ENCODE results near the gene DAZAP1. TPM values are rescaled to one million over a fixed set of nuclear protein-coding genes. Genes with fewer than 3 reads are reported as not detected.

DAZAP1 gene
- total and polyA plus RNA-seq, 2 experiments from 2014 or later: 11.0 to 56.6 TPM

GRCh38 chr19:1399079-1399478, 8.3 kb upstream of the DAZAP1 start:
- 85 to 91% methylated on average over 14 to 19 of the region's 19 CpGs for WGBS, 2 experiments (ENCODE audit: low coverage in 1 of 2, low lambda C conversion rate in 2 of 2, missing lambda C conversion rate in 2 of 2)
- Histone ChIP-seq H2AFZ (no peak overlapping the region), H3K4me3 (no peak overlapping the region), H3K9ac (no peak overlapping the region), H3K9me3 (ENCODE audit: low read depth) (no peaks in the 10 kb centered on the region), H3K4me1 (ENCODE audit: insufficient read depth) (0 out of 2 replicates have a peak, but pooled peaks cover 7% of the 10 kb centered on the region), H3K27ac (no peak overlapping the region), H3K79me2 (ENCODE audit: insufficient read depth) (no peaks in the 10 kb centered on the region), H3K27me3 (replicated peaks; ENCODE audit: insufficient read depth) (no peaks in the 10 kb centered on the region), H3K36me3 (ENCODE audit: low read depth) (no peaks in the 10 kb centered on the region), H3K4me2 (ENCODE audit: unreplicated experiment) (no peak overlapping the region), H3K9me2 (ENCODE audit: insufficient read depth) (no peaks in the 10 kb centered on the region), H3F3A (ENCODE audit: insufficient read depth) (no peaks in the 10 kb centered on the region), H4K20me1 (ENCODE audit: insufficient read depth) (no peaks in the 10 kb centered on the region)
- DNase-seq: no peak
- TF ChIP-seq EZH2 (IDR thresholded peaks at IDR 0.05; ENCODE audit: insufficient read depth, poor library complexity, severe bottlenecking) (no peak), EZH2phosphoT487 (IDR thresholded peaks at IDR 0.05; ENCODE audit: insufficient read depth, low read depth) (no peak)
- in situ Hi-C loops (cut with MboI): no loop called here

- Histone ChIP-seq H3K4me1 (ENCODE audit: insufficient read depth) (0 out of 2 replicates have a peak, but pooled peaks cover 7% of the 10 kb centered on the region), H3K9me2 (ENCODE audit: insufficient read depth) (no peaks in the 10 kb centered on the region), H3K27me3 (replicated peaks; ENCODE audit: insufficient read depth) (no peaks in the 10 kb centered on the region), H2AFZ (no peak overlapping the region), H3K27ac (no peak overlapping the region), H3K4me3 (no peak overlapping the region), H4K20me1 (ENCODE audit: insufficient read depth) (no peaks in the 10 kb centered on the region), H3F3A (ENCODE audit: insufficient read depth) (no peaks in the 10 kb centered on the region), H3K36me3 (ENCODE audit: low read depth) (no peaks in the 10 kb centered on the region), H3K4me2 (ENCODE audit: unreplicated experiment) (no peak overlapping the region), H3K9ac (no peak overlapping the region), H3K9me3 (ENCODE audit: low read depth) (no peaks in the 10 kb centered on the region), H3K79me2 (ENCODE audit: insufficient read depth) (no peaks in the 10 kb centered on the region)
- WGBS, 2 experiments (ENCODE audit: low coverage in 1 of 2, low lambda C conversion rate in 2 of 2, missing lambda C conversion rate in 2 of 2): 85 to 86% methylated on average over 13 to 15 of the region's 15 CpGs
- no peak for TF ChIP-seq EZH2 (IDR thresholded peaks at IDR 0.05; ENCODE audit: insufficient read depth, poor library complexity, severe bottlenecking)
- in situ Hi-C loops (cut with MboI): no loop called here
- DNase-seq: no peak
Observed at GRCh38 chr19:1399745-1400144, 7.6 kb upstream of the DAZAP1 start.

- H2AFZ ChIP-seq: peak overlapping the region; percentile 65
- peak overlapping the region; percentile 87 for H3K4me2 ChIP-seq (ENCODE audit: unreplicated experiment)
- no peaks in the 10 kb centered on the region for H3F3A ChIP-seq (ENCODE audit: insufficient read depth)
- H3K4me1 ChIP-seq (ENCODE audit: insufficient read depth): 0 out of 2 replicates have a peak, but pooled peaks cover 7% of the 10 kb centered on the region
- peak overlapping the region; percentile 80 for H3K4me3 ChIP-seq
- H3K9ac ChIP-seq: peak overlapping the region; percentile 61
- peak; percentile 64 for DNase-seq
- in situ Hi-C loops (cut with MboI): no loop called here
- H4K20me1 ChIP-seq (ENCODE audit: insufficient read depth): no peaks in the 10 kb centered on the region
- H3K79me2 ChIP-seq (ENCODE audit: insufficient read depth): no peaks in the 10 kb centered on the region
- H3K36me3 ChIP-seq (ENCODE audit: low read depth): no peaks in the 10 kb centered on the region
- TF ChIP-seq EZH2phosphoT487 (IDR thresholded peaks at IDR 0.05; ENCODE audit: insufficient read depth, low read depth) (no peak), EZH2 (IDR thresholded peaks at IDR 0.05; ENCODE audit: insufficient read depth, poor library complexity, severe bottlenecking) (no peak)
- no peak overlapping the region for H3K27ac ChIP-seq
- H3K27me3 ChIP-seq (replicated peaks; ENCODE audit: insufficient read depth): no peaks in the 10 kb centered on the region
- no peaks in the 10 kb centered on the region for H3K9me2 ChIP-seq (ENCODE audit: insufficient read depth)
- no peaks in the 10 kb centered on the region for H3K9me3 ChIP-seq (ENCODE audit: low read depth)
- WGBS, 2 experiments (ENCODE audit: low coverage in 1 of 2, low lambda C conversion rate in 2 of 2, missing lambda C conversion rate in 2 of 2): 18 to 19% methylated on average over 36 of the region's 36 CpGs
Observed at GRCh38 chr19:1400281-1401137, 6.9 kb upstream of the DAZAP1 start.

- Histone ChIP-seq H3K79me2 (ENCODE audit: insufficient read depth) (no peaks in the 10 kb centered on the region), H3K9me3 (ENCODE audit: low read depth) (no peaks in the 10 kb centered on the region), H3K9me2 (ENCODE audit: insufficient read depth) (no peaks in the 10 kb centered on the region), H2AFZ (peak within 1 kb of the TSS; percentile 65), H3K4me2 (ENCODE audit: unreplicated experiment) (peak within 1 kb of the TSS; percentile 87), H3K27ac (no peak within 1 kb of the TSS), H3K9ac (peak within 1 kb of the TSS; percentile 61), H3K4me1 (ENCODE audit: insufficient read depth) (0 out of 2 replicates have a peak, but pooled peaks cover 4% of the 10 kb centered on the region), H4K20me1 (ENCODE audit: insufficient read depth) (no peaks in the 10 kb centered on the region), H3K36me3 (ENCODE audit: low read depth) (no peaks in the 10 kb centered on the region), H3K27me3 (replicated peaks; ENCODE audit: insufficient read depth) (no peaks in the 10 kb centered on the region), H3K4me3 (peak within 1 kb of the TSS; percentile 80), H3F3A (ENCODE audit: insufficient read depth) (no peaks in the 10 kb centered on the region)
- in situ Hi-C loops (cut with MboI): no loop called here
- peak; percentile 72 for DNase-seq
- TF ChIP-seq EZH2 (IDR thresholded peaks at IDR 0.05; ENCODE audit: insufficient read depth, poor library complexity, severe bottlenecking): no peak
- no peak for TF ChIP-seq EZH2phosphoT487 (IDR thresholded peaks at IDR 0.05; ENCODE audit: insufficient read depth, low read depth)
- 3 to 4% methylated on average over 33 to 48 of the region's 87 CpGs for WGBS, 2 experiments (ENCODE audit: low coverage in 1 of 2, low lambda C conversion rate in 2 of 2, missing lambda C conversion rate in 2 of 2)
Observed at GRCh38 chr19:1401138-1401888, 6.1 kb upstream of the DAZAP1 start, which contains the start of gene GAMT. Gene GAMT, minus strand, starts transcription at chr19:1401542. Its CDS starts 66 bp downstream, at chr19:1401476.
